ENCODE results near the gene ZNF544.

DNA sequence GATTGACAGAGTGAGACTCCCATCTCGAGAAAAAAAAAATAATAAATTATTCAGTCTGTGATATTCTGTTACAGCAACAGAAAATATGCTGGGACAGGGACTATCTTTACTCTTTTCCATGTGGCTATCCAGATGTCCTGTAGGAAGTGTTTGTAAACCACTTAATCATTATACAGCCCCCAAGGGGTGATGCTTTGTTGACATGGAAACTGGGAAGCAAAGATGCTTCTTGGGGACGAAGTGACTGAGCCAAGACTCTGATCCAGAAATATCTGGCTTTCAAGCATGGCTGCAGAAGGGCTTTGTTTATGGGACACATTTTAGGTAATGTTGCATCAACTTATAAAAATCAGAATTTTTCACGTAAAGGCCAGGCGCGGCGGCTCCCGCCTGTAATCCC is 55.5 kb downstream of the ZNF544 start:
- TF ChIP-seq, protein P1, sequence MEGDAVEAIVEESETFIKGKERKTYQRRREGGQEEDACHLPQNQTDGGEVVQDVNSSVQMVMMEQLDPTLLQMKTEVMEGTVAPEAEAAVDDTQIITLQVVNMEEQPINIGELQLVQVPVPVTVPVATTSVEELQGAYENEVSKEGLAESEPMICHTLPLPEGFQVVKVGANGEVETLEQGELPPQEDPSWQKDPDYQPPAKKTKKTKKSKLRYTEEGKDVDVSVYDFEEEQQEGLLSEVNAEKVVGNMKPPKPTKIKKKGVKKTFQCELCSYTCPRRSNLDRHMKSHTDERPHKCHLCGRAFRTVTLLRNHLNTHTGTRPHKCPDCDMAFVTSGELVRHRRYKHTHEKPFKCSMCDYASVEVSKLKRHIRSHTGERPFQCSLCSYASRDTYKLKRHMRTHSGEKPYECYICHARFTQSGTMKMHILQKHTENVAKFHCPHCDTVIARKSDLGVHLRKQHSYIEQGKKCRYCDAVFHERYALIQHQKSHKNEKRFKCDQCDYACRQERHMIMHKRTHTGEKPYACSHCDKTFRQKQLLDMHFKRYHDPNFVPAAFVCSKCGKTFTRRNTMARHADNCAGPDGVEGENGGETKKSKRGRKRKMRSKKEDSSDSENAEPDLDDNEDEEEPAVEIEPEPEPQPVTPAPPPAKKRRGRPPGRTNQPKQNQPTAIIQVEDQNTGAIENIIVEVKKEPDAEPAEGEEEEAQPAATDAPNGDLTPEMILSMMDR (IDR thresholded peaks at IDR 0.05) = no peak
- no peak for TF ChIP-seq POLR2A (IDR thresholded peaks at IDR 0.05)
